IMR-90 (cell line): ENCODE data around the gene FGD3. TPM values are rescaled to one million over a fixed set of nuclear protein-coding genes. Genes with fewer than 3 reads are reported as not detected.

Source experiments
- ATAC-seq: fragments of 200-7000 bp; cut with Tn5 transposase; 2 replicates; pipeline ENCODE4 v1.9.1; 2020; ENCODE audit warnings: low read depth, mild to moderate bottlenecking, moderate library complexity
- BruUV-seq: library from RNA; stranded (reverse); fragments of 400-500 nt; replicated peaks from 2 replicates; lab custom pipeline; 2021; lab: Mats Ljungman, UMichigan
- CTCF ChIA-PET: fragments of 300-600 bp; formaldehyde crosslinking; extraction: SDS; loops from one replicate; lab custom pipeline; 2021; ENCODE audit warnings: antibody characterized with exemption; lab: Yijun Ruan, JAX
- POLR2A ChIA-PET: fragments of 300-600 bp; sonication (Branson Sonifier 250); formaldehyde crosslinking; loops from one replicate; lab custom pipeline; 2022; ENCODE audit warnings: antibody characterized with exemption; ENCODE audit not compliant: unreplicated experiment; lab: Charles Lee
- DNase-seq: peaks from one replicate; pipeline ENCODE4 v3.0.0; 2013
- H2AFZ ChIP-seq: replicated peaks from 2 replicates; pipeline ENCODE3; 2013; ENCODE audit warnings: low read length, mild to moderate bottlenecking; ENCODE audit not compliant: poor library complexity
- H2AK5ac ChIP-seq: 2 replicates; pipeline ENCODE4 v1.6.1; 2013; ENCODE audit warnings: low read depth, low read length, inconsistent platforms
- H2AK9ac ChIP-seq: replicated peaks from 2 replicates; pipeline ENCODE3; 2013; ENCODE audit warnings: mild to moderate bottlenecking, low read depth, low read length, moderate library complexity; ENCODE audit not compliant: poor library complexity
- H2BK120ac ChIP-seq: 2 replicates; pipeline ENCODE4 v1.6.1; 2013; ENCODE audit warnings: low read depth, low read length, inconsistent platforms
- H2BK15ac ChIP-seq: 3 replicates; pipeline ENCODE4 v1.6.1; 2013; ENCODE audit warnings: low read depth, low read length, inconsistent platforms
- H2BK20ac ChIP-seq: 2 replicates; pipeline ENCODE4 v1.6.1; 2013; ENCODE audit warnings: low read depth, mild to moderate bottlenecking, inconsistent platforms, low read length, moderate library complexity
- H2BK5ac ChIP-seq: 2 replicates; pipeline ENCODE4 v1.6.1; 2013; ENCODE audit warnings: mild to moderate bottlenecking, low read depth, low read length, inconsistent platforms; ENCODE audit not compliant: poor library complexity, severe bottlenecking
- H3K14ac ChIP-seq: replicated peaks from 2 replicates; pipeline ENCODE4 v1.6.1; 2013; ENCODE audit warnings: low read depth, low read length, inconsistent platforms
- H3K18ac ChIP-seq: 2 replicates; pipeline ENCODE4 v1.6.1; 2013; ENCODE audit warnings: low read depth, low read length, control low read depth
- H3K23ac ChIP-seq: 2 replicates; pipeline ENCODE4 v1.6.1; 2013; ENCODE audit warnings: low read depth, low read length, inconsistent platforms
- H3K27ac ChIP-seq: 2 replicates; pipeline ENCODE4 v1.5.1; 2013; ENCODE audit warnings: mild to moderate bottlenecking, control low read depth, low read length; ENCODE audit not compliant: insufficient read depth
- H3K27me3 ChIP-seq: 2 replicates; pipeline ENCODE4 v1.6.1; 2013; ENCODE audit warnings: low read length; ENCODE audit not compliant: control insufficient read depth, insufficient read depth
- H3K36me3 ChIP-seq: 2 replicates; pipeline ENCODE4 v1.6.1; 2013; ENCODE audit warnings: low read length, mixed read lengths; ENCODE audit not compliant: control insufficient read depth, insufficient read depth
- H3K4ac ChIP-seq: 2 replicates; pipeline ENCODE4 v1.6.1; 2013; ENCODE audit warnings: low read depth, low read length, inconsistent platforms
- H3K4me1 ChIP-seq: 2 replicates; pipeline ENCODE4 v1.6.1; 2013; ENCODE audit warnings: low read length, mixed read lengths; ENCODE audit not compliant: control insufficient read depth, insufficient read depth
- H3K4me2 ChIP-seq: 2 replicates; pipeline ENCODE4 v1.6.1; 2013; ENCODE audit warnings: low read depth, mild to moderate bottlenecking, control low read depth, low read length, moderate library complexity
- H3K4me3 ChIP-seq: 2 replicates; pipeline ENCODE4 v1.5.1; 2013; ENCODE audit warnings: low read depth, mild to moderate bottlenecking, control low read depth, low read length, moderate library complexity; ENCODE audit not compliant: insufficient read depth
- H3K56ac ChIP-seq: 2 replicates; pipeline ENCODE4 v1.6.1; 2013; ENCODE audit warnings: low read length, inconsistent platforms; ENCODE audit not compliant: insufficient read depth; ENCODE audit errors: extremely low read depth
- H3K79me1 ChIP-seq, 2 experiments: 2 replicates each; pipeline ENCODE4 v1.6.1; 2013; ENCODE audit warnings: low read length in 2 of 2, inconsistent platforms in 1 of 2, low read depth in 1 of 2
- H3K9ac ChIP-seq: 2 replicates; pipeline ENCODE4 v1.6.1; 2013; ENCODE audit warnings: low read depth, low read length, control low read depth
- H3K9me1 ChIP-seq: 2 replicates; pipeline ENCODE4 v1.6.1; 2013; ENCODE audit warnings: low read length, inconsistent platforms; ENCODE audit not compliant: insufficient read depth
- H3K9me3 ChIP-seq: 2 replicates; pipeline ENCODE4 v1.6.1; 2013; ENCODE audit warnings: low read length; ENCODE audit not compliant: control insufficient read depth, insufficient read depth
- H4K20me1 ChIP-seq: 2 replicates; pipeline ENCODE4 v1.6.1; 2013; ENCODE audit warnings: low read length, inconsistent platforms; ENCODE audit not compliant: insufficient read depth
- H4K5ac ChIP-seq: 2 replicates; pipeline ENCODE4 v1.6.1; 2013; ENCODE audit warnings: mild to moderate bottlenecking, low read depth, low read length, control low read depth
- H4K8ac ChIP-seq, 2 experiments: 2 replicates each; pipeline ENCODE4 v1.6.1; 2013; ENCODE audit warnings: low read depth in 2 of 2, low read length in 2 of 2, control low read depth in 1 of 2, inconsistent platforms in 1 of 2
- H4K91ac ChIP-seq: 2 replicates; pipeline ENCODE4 v1.6.1; 2013; ENCODE audit warnings: low read depth, low read length, inconsistent platforms; ENCODE audit not compliant: insufficient read depth
- BHLHE40 ChIP-seq: fragments of 150-350 bp; IDR thresholded peaks from 2 replicates; pipeline ENCODE4 v1.6.1; 2016; ENCODE audit warnings: mild to moderate bottlenecking, low read depth, low read length
- CEBPB ChIP-seq: IDR thresholded peaks from 2 replicates; pipeline ENCODE4 v1.6.1; 2012; ENCODE audit warnings: low read depth, low read length, improper control_type of control experiment
- CHD1 ChIP-seq: IDR thresholded peaks from 2 replicates; pipeline ENCODE4 v1.6.1; 2012; ENCODE audit warnings: low read depth, low read length, improper control_type of control experiment
- FOS ChIP-seq: fragments of 150-350 bp; IDR thresholded peaks from 2 replicates; pipeline ENCODE4 v1.6.1; 2016; ENCODE audit warnings: low read depth, low read length
- MAFK ChIP-seq: IDR thresholded peaks from 2 replicates; pipeline ENCODE4 v1.6.1; 2012; ENCODE audit warnings: low read depth, low read length, improper control_type of control experiment
- MAZ ChIP-seq: IDR thresholded peaks from 2 replicates; pipeline ENCODE4 v1.6.1; 2012; ENCODE audit warnings: low read depth, mild to moderate bottlenecking, low read length, improper control_type of control experiment, moderate library complexity, borderline replicate concordance
- MXI1 ChIP-seq: IDR thresholded peaks from 2 replicates; pipeline ENCODE4 v1.6.1; 2012; ENCODE audit warnings: low read depth, mild to moderate bottlenecking, low read length, moderate library complexity, borderline replicate concordance
- NFE2L2 ChIP-seq: fragments of 150-350 bp; IDR thresholded peaks from 2 replicates; pipeline ENCODE4 v1.6.1; 2016; ENCODE audit warnings: low read depth, mild to moderate bottlenecking, low read length
- POLR2A ChIP-seq: IDR thresholded peaks from 2 replicates; pipeline ENCODE4 v1.6.1; 2012; ENCODE audit warnings: mild to moderate bottlenecking, low read depth, low read length
- RAD21 ChIP-seq: IDR thresholded peaks from 2 replicates; pipeline ENCODE4 v1.6.1; 2012; ENCODE audit warnings: low read length, improper control_type of control experiment
- RFX5 ChIP-seq: IDR thresholded peaks from 2 replicates; pipeline ENCODE4 v1.8.0; 2012; ENCODE audit warnings: low read depth, mild to moderate bottlenecking, low read length, moderate library complexity
- SMC3 ChIP-seq: fragments of 150-350 bp; IDR thresholded peaks from 2 replicates; pipeline ENCODE4 v1.6.1; 2016; ENCODE audit warnings: low read depth, mild to moderate bottlenecking, antibody characterized with exemption, low read length, moderate library complexity
- WGBS, 2 experiments: methylation state at CpG; one replicate each; pipeline versions ENCODE4 v1.1.5 to v1.1.7; 2013; ENCODE audit warnings: missing lambda C conversion rate in 2 of 2; ENCODE audit not compliant: insufficient read length in 1 of 2; ENCODE audit errors: extremely low coverage in 2 of 2; 5-methylcytosine and 5-hydroxymethylcytosine counted together
- dilution Hi-C: fragments of 300-500 bp; cut with HindIII; formaldehyde crosslinking; loops from one replicate; pipeline ENCODE4 v1.14.3; 2018; ENCODE audit warnings: low sequenced_read_pairs; ENCODE audit not compliant: unreplicated experiment
- in situ Hi-C: fragments of 300-500 bp; cut with MboI; formaldehyde crosslinking; loops from 3 replicates; pipeline ENCODE4 v1.14.3; 2019; ENCODE audit warnings: low sequenced_read_pairs, inconsistent platforms, mixed read lengths
- intact Hi-C: fragments of 100-400 bp; cut with micrococcal nuclease; formaldehyde crosslinking; loops from 2 replicates; pipeline ENCODE4 v1.10.0; 2022
- polyA plus RNA-seq, 3 experiments: library from polyadenylated mRNA; depleted of rRNA; stranded (reverse); fragments of >200 nt; gene quantifications; 2 replicates each; pipeline ENCODE4 v1.2.3, GENCODE V29; 2012; ENCODE audit warnings: low replicate concordance in 1 of 3
- total RNA-seq: library from RNA; depleted of rRNA; stranded (reverse); fragments of >200 nt; gene quantifications from 2 replicates; pipeline ENCODE4 v1.2.3, GENCODE V29; 2012
- TF ChIP-seq, protein P1 (sequence below): conservative IDR thresholded peaks from 2 replicates; pipeline ENCODE4 v1.5.1; 2012; ENCODE audit warnings: mild to moderate bottlenecking, low read depth, low read length, improper control_type of control experiment

Gene FGD3
- total and polyA plus RNA-seq, 2 of the 4 experiments (the other 2 are of a cell fraction), result not detected

DNA sequence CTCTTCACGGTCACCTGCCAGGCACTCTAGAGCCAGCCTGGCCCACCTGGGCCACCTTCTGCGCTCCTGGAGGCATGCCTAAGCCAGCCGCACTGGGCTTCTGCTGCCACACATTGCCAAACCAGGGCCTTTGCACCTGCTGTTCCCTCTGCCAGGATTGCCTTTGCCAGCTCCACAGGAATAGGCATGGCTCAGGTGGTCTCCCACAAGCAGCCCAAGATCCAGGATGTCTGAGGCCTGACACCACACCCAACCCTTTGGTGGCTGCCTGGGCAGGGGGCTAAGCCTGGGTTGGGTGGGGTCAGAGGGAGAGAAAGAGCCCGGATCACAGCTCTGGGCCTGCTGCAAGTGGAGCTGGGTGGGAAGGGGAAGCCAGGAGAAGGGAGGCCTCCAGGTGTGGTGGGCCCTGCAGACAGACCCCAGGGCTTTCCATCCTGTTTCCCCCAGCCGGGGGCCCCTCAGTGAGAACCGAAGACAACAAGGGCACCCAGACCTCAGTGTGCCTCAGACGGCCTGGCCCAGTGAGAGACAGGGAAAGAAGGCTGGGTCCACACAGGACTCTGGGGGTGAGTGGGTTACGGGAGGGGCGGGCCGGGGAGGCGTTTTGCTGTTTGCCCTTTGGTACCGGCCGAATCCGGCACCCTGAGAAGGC is 110.5 kb downstream of the FGD3 start:
- intact Hi-C loops (no loop called here), in situ Hi-C loops (no loop called here), dilution Hi-C loops (no loop called here)
- H2BK5ac ChIP-seq, result no peak overlapping the region
- H3K9me3 ChIP-seq, result no peaks in the 10 kb centered on the region
- H3K14ac ChIP-seq, result no peak overlapping the region
- H3K4ac ChIP-seq, result no peak overlapping the region
- ChIA-PET CTCF (no interaction called here), POLR2A (no interaction called here)
- H3K36me3 ChIP-seq, result no peaks in the 10 kb centered on the region
- peak overlapping the region; percentile 63 for H2AFZ ChIP-seq
- H3K27me3 ChIP-seq, result peaks cover 20% of the 10 kb centered on the region
- H3K23ac ChIP-seq, result no peak overlapping the region
- H3K4me3 ChIP-seq, result no peak overlapping the region
- no peak overlapping the region for H2BK20ac ChIP-seq
- peaks cover 2% of the 10 kb centered on the region; the same call in 1 of the 2 replicates for H3K4me1 ChIP-seq
- no peak overlapping the region for H4K91ac ChIP-seq
- TF ChIP-seq BHLHE40 (no peak), MAFK (no peak), NFE2L2 (no peak), CHD1 (no peak), RAD21 (no peak), MXI1 (no peak), POLR2A (no peak), FOS (no peak), CEBPB (no peak), MAZ (no peak), SMC3 (no peak), RFX5 (no peak)
- TF ChIP-seq, protein P1, sequence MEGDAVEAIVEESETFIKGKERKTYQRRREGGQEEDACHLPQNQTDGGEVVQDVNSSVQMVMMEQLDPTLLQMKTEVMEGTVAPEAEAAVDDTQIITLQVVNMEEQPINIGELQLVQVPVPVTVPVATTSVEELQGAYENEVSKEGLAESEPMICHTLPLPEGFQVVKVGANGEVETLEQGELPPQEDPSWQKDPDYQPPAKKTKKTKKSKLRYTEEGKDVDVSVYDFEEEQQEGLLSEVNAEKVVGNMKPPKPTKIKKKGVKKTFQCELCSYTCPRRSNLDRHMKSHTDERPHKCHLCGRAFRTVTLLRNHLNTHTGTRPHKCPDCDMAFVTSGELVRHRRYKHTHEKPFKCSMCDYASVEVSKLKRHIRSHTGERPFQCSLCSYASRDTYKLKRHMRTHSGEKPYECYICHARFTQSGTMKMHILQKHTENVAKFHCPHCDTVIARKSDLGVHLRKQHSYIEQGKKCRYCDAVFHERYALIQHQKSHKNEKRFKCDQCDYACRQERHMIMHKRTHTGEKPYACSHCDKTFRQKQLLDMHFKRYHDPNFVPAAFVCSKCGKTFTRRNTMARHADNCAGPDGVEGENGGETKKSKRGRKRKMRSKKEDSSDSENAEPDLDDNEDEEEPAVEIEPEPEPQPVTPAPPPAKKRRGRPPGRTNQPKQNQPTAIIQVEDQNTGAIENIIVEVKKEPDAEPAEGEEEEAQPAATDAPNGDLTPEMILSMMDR, result no peak
- H2BK120ac ChIP-seq, result no peak overlapping the region
- no peak overlapping the region for H3K18ac ChIP-seq
- WGBS, 2 experiments, result 67% methylated on average over 1 of the region's 14 CpGs; no CpG with 5 or more reads in 1 of the 2 experiments
- H4K8ac ChIP-seq, result no peak overlapping the region
- H3K4me2 ChIP-seq, result no peak overlapping the region
- peak overlapping the region; percentile 65 for H2AK9ac ChIP-seq
- no peak overlapping the region for H3K9ac ChIP-seq
- DNase-seq, result no peak
- no peaks in the 10 kb centered on the region for H4K20me1 ChIP-seq
- H3K27ac ChIP-seq, result no peak overlapping the region
- no peaks in the 10 kb centered on the region; the same call in 1 of the 2 replicates for H3K9me1 ChIP-seq
- no peak overlapping the region for H2AK5ac ChIP-seq
- no peak for ATAC-seq
- H2BK15ac ChIP-seq, result no peak overlapping the region
- no peaks in the 10 kb centered on the region for H3K79me1 ChIP-seq
- no TSS peak for BruUV-seq
- no peak overlapping the region for H3K56ac ChIP-seq
- no peak overlapping the region for H4K5ac ChIP-seq
